Epithelial cell of esophagus (primary cell): ENCODE data around the gene SH3GL3.
A peak's percentile ranks its signal among the peaks of the same experiment; 100 is the strongest.

Source experiments
- DNase-seq: peaks from one replicate; pipeline ENCODE4 v3.0.0; 2010; ENCODE audit warnings: low read depth
- H3K4me3 ChIP-seq: 2 replicates; pipeline ENCODE4 v1.5.1; 2011; ENCODE audit warnings: mild to moderate bottlenecking, low read length, control low read depth
- TF ChIP-seq, protein P1 (sequence below): IDR thresholded peaks from 2 replicates; pipeline ENCODE4 v1.5.1; 2011; ENCODE audit warnings: low read depth, mild to moderate bottlenecking, low read length, control low read depth, inconsistent platforms; ENCODE audit not compliant: insufficient read depth; ENCODE audit errors: missing control alignments

SH3GL3 gene

GRCh38 chr15:83498801-83499200 lies 51.7 kb downstream of the SH3GL3 start:
- H3K4me3 ChIP-seq = no peak overlapping the region
- DNase-seq = no peak
- TF ChIP-seq, protein P1, sequence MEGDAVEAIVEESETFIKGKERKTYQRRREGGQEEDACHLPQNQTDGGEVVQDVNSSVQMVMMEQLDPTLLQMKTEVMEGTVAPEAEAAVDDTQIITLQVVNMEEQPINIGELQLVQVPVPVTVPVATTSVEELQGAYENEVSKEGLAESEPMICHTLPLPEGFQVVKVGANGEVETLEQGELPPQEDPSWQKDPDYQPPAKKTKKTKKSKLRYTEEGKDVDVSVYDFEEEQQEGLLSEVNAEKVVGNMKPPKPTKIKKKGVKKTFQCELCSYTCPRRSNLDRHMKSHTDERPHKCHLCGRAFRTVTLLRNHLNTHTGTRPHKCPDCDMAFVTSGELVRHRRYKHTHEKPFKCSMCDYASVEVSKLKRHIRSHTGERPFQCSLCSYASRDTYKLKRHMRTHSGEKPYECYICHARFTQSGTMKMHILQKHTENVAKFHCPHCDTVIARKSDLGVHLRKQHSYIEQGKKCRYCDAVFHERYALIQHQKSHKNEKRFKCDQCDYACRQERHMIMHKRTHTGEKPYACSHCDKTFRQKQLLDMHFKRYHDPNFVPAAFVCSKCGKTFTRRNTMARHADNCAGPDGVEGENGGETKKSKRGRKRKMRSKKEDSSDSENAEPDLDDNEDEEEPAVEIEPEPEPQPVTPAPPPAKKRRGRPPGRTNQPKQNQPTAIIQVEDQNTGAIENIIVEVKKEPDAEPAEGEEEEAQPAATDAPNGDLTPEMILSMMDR = no peak

DNA sequence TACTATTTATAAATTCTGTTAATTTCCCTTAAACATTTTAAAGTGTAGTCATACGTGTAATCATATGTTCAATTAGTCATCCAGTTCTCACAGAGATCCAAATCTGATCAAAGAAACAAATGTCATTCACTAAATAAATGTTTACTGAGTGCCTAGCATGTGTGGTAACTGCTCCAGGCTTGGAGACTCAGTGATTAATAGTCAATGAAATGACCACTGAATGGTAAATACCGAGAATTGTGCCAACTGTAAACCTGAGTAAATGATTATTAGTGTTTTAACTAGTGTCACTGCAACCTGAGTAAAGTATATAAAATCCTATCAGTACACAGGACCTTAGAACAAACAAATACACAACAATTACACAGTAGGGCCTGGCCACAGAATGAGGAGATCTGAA lies 52.3 kb downstream of the SH3GL3 start:
- DNase-seq = no peak
- no peak overlapping the region for H3K4me3 ChIP-seq
- TF ChIP-seq, protein P1 = no peak

- TF ChIP-seq, protein P1 = no peak
- DNase-seq = no peak
- H3K4me3 ChIP-seq = no peak overlapping the region
Measured at GRCh38 chr15:83503595-83504364, 56.6 kb downstream of the SH3GL3 start.

- TF ChIP-seq, protein P1 = no peak
- no peak overlapping the region for H3K4me3 ChIP-seq
- DNase-seq = peak; percentile 16
Measured at GRCh38 chr15:83504365-83504764, 57.2 kb downstream of the SH3GL3 start.

GRCh38 chr15:83510001-83510400 lies 62.9 kb downstream of the SH3GL3 start:
- TF ChIP-seq, protein P1 = no peak
- H3K4me3 ChIP-seq = no peak overlapping the region
- DNase-seq = no peak

GRCh38 chr15:83512459-83512858 lies 65.3 kb downstream of the SH3GL3 start:
- no peak overlapping the region for H3K4me3 ChIP-seq
- DNase-seq = no peak
- TF ChIP-seq, protein P1 = no peak

- TF ChIP-seq, protein P1 = no peak
- H3K4me3 ChIP-seq = no peak overlapping the region
- no peak for DNase-seq
Measured at GRCh38 chr15:83514584-83514983, 67.4 kb downstream of the SH3GL3 start.
